ENCODE data around the gene ATXN7L1. TPM values are rescaled to one million over a fixed set of nuclear protein-coding genes. Genes with fewer than 3 reads are reported as not detected.

Gene ATXN7L1
- total RNA-seq, 1 experiment from 2014 or later = 29.9 TPM

DNA sequence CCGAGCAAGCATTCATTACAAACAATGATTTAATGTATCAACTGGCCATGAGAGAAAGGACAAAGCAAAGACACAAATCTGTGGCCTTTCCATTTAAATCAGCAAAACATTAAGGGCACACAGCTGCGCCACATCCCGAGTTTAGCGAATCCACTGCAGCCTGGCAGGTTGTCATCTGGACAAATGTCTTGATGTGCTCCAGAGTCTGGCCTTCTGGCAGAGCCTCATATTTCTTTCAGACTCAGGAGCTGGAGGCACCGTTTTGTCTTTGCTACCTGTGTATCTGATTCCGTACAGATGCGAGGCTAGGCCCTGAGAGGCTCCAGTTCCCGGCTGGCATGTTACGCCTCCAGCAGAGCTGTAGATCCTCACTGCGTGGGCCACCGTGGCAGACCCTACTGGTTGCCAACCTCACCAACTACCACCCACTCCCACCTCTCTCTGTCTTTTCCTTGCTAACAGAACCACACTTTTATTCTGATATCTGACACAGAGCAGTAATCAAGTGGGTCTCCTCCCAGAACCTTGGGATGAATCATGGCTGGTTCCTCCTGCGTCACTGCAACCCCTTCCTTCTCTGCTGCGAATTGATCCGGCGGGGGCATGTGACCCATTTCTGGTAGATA lies 254.2 kb downstream of the ATXN7L1 start:
- peaks cover 58% of the 10 kb centered on the region for H3K36me3 ChIP-seq (ENCODE audit: insufficient read depth, low read length, poor library complexity, severe bottlenecking)
- TF ChIP-seq, protein P1, sequence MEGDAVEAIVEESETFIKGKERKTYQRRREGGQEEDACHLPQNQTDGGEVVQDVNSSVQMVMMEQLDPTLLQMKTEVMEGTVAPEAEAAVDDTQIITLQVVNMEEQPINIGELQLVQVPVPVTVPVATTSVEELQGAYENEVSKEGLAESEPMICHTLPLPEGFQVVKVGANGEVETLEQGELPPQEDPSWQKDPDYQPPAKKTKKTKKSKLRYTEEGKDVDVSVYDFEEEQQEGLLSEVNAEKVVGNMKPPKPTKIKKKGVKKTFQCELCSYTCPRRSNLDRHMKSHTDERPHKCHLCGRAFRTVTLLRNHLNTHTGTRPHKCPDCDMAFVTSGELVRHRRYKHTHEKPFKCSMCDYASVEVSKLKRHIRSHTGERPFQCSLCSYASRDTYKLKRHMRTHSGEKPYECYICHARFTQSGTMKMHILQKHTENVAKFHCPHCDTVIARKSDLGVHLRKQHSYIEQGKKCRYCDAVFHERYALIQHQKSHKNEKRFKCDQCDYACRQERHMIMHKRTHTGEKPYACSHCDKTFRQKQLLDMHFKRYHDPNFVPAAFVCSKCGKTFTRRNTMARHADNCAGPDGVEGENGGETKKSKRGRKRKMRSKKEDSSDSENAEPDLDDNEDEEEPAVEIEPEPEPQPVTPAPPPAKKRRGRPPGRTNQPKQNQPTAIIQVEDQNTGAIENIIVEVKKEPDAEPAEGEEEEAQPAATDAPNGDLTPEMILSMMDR (conservative IDR thresholded peaks at IDR 0.05; ENCODE audit: low read depth, low read length) = no peak
- TF ChIP-seq EZH2 (IDR thresholded peaks at IDR 0.05; ENCODE audit: borderline replicate concordance, low read depth, low read length, poor library complexity, severe bottlenecking) = no peak
- ChIA-PET POLR2A (ENCODE audit: low non-redundant PET) (no interaction called here), CTCF (no interaction called here)
- no TSS peak for BruUV-seq (replicated peaks)
- no peaks in the 10 kb centered on the region for H3K4me1 ChIP-seq (ENCODE audit: insufficient read depth, low read length, poor library complexity, severe bottlenecking)
- intact Hi-C loops (cut with micrococcal nuclease; ENCODE audit: unreplicated experiment) = no loop called here
- H3K27me3 ChIP-seq (replicated peaks; ENCODE audit: insufficient read depth, low read depth, low read length, poor library complexity) = no peaks in the 10 kb centered on the region
- no peak for DNase-seq (ENCODE audit: low spot score)
- H3K27ac ChIP-seq (ENCODE audit: low read depth, low read length, poor library complexity, severe bottlenecking) = no peak overlapping the region
- H3K9me3 ChIP-seq (ENCODE audit: low read depth, low read length, poor library complexity, severe bottlenecking) = no peaks in the 10 kb centered on the region
- no peak overlapping the region for H3K4me3 ChIP-seq (ENCODE audit: low read depth, low read length, poor library complexity, severe bottlenecking)

- no peak for DNase-seq (ENCODE audit: low spot score)
- Histone ChIP-seq H3K27me3 (replicated peaks; ENCODE audit: insufficient read depth, low read depth, low read length, poor library complexity) (no peaks in the 10 kb centered on the region), H3K9me3 (ENCODE audit: low read depth, low read length, poor library complexity, severe bottlenecking) (no peaks in the 10 kb centered on the region), H3K4me3 (ENCODE audit: low read depth, low read length, poor library complexity, severe bottlenecking) (no peak overlapping the region), H3K27ac (ENCODE audit: low read depth, low read length, poor library complexity, severe bottlenecking) (no peak overlapping the region), H3K4me1 (ENCODE audit: insufficient read depth, low read length, poor library complexity, severe bottlenecking) (no peaks in the 10 kb centered on the region), H3K36me3 (ENCODE audit: insufficient read depth, low read length, poor library complexity, severe bottlenecking) (peaks cover 57% of the 10 kb centered on the region)
- ChIA-PET CTCF (no interaction called here), POLR2A (ENCODE audit: low non-redundant PET) (no interaction called here)
- TF ChIP-seq, protein P1 (conservative IDR thresholded peaks at IDR 0.05; ENCODE audit: low read depth, low read length) = no peak
- TF ChIP-seq EZH2 (IDR thresholded peaks at IDR 0.05; ENCODE audit: borderline replicate concordance, low read depth, low read length, poor library complexity, severe bottlenecking) = no peak
- no TSS peak for BruUV-seq (replicated peaks)
- intact Hi-C loops (cut with micrococcal nuclease; ENCODE audit: unreplicated experiment) = no loop called here
Measured at GRCh38 chr7:105621617-105622016, 254.8 kb downstream of the ATXN7L1 start.

GRCh38 chr7:105621176-105621575 lies 255.2 kb downstream of the ATXN7L1 start:
- Histone ChIP-seq H3K9me3 (ENCODE audit: low read depth, low read length, poor library complexity, severe bottlenecking) (no peaks in the 10 kb centered on the region), H3K4me1 (ENCODE audit: insufficient read depth, low read length, poor library complexity, severe bottlenecking) (no peaks in the 10 kb centered on the region), H3K27ac (ENCODE audit: low read depth, low read length, poor library complexity, severe bottlenecking) (no peak overlapping the region), H3K36me3 (ENCODE audit: insufficient read depth, low read length, poor library complexity, severe bottlenecking) (peaks cover 54% of the 10 kb centered on the region), H3K4me3 (ENCODE audit: low read depth, low read length, poor library complexity, severe bottlenecking) (no peak overlapping the region), H3K27me3 (replicated peaks; ENCODE audit: insufficient read depth, low read depth, low read length, poor library complexity) (no peaks in the 10 kb centered on the region)
- TF ChIP-seq EZH2 (IDR thresholded peaks at IDR 0.05; ENCODE audit: borderline replicate concordance, low read depth, low read length, poor library complexity, severe bottlenecking) = no peak
- TF ChIP-seq, protein P1 (conservative IDR thresholded peaks at IDR 0.05; ENCODE audit: low read depth, low read length) = no peak
- no TSS peak for BruUV-seq (replicated peaks)
- ChIA-PET CTCF (no interaction called here), POLR2A (ENCODE audit: low non-redundant PET) (no interaction called here)
- intact Hi-C loops (cut with micrococcal nuclease; ENCODE audit: unreplicated experiment) = no loop called here
- no peak for DNase-seq (ENCODE audit: low spot score)
